ENCODE results near the gene ATP2C2. TPM values are rescaled to one million over a fixed set of nuclear protein-coding genes. Genes with fewer than 3 reads are reported as not detected.

Gene ATP2C2
- total and polyA plus RNA-seq, 9 donors, result 0.13 to 2.3 (median 0.39) TPM

GRCh38 chr16:84378099-84378498 is 9.8 kb downstream of the ATP2C2 start:
- WGBS (ENCODE audit: insufficient coverage), result no CpG with 5 or more reads among the region's 7 CpGs
- no peaks in the 10 kb centered on the region for H3K4me1 ChIP-seq (ENCODE audit: control insufficient read depth, insufficient read depth, low read length)
- peaks cover 4% of the 10 kb centered on the region for H3K27me3 ChIP-seq (ENCODE audit: control insufficient read depth, insufficient read depth, low read length)
- DNase-seq, result no peak
- H3K9me3 ChIP-seq (replicated peaks; ENCODE audit: control insufficient read depth, low read depth, low read length), result no peaks in the 10 kb centered on the region
- H3K27ac ChIP-seq (ENCODE audit: low read length), result no peak overlapping the region
- no peaks in the 10 kb centered on the region for H3K36me3 ChIP-seq (ENCODE audit: control insufficient read depth, insufficient read depth, low read length)
- H3K4me3 ChIP-seq (ENCODE audit: low read length), result no peak overlapping the region

DNA sequence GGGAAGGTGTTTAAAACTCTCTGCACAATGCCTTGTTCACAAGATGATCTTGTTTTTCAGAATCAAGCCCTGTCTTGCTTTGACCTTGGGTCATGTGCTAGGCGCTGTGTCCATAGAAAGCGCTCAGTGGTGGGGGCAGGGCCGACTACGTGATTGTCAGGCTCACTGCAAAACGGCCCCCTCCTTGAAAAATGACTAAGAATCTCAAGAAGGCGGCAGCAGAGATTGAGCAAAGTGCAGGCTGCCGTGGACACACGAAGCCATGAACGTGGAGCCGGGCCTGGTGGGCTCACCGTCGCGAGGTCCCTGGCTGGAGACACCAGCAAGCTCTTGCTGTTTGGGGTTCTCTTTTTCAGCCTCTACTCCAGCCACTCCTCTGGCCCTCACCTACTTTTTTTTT is 10.2 kb downstream of the ATP2C2 start:
- Histone ChIP-seq H3K4me1 (ENCODE audit: control insufficient read depth, insufficient read depth, low read length) (no peaks in the 10 kb centered on the region), H3K9me3 (replicated peaks; ENCODE audit: control insufficient read depth, low read depth, low read length) (no peaks in the 10 kb centered on the region), H3K27ac (ENCODE audit: low read length) (no peak overlapping the region), H3K36me3 (ENCODE audit: control insufficient read depth, insufficient read depth, low read length) (no peaks in the 10 kb centered on the region), H3K4me3 (ENCODE audit: low read length) (no peak overlapping the region), H3K27me3 (ENCODE audit: control insufficient read depth, insufficient read depth, low read length) (peaks cover 4% of the 10 kb centered on the region)
- WGBS (ENCODE audit: insufficient coverage), result 80% methylated on average over 12 of the region's 13 CpGs
- no peak for DNase-seq

GRCh38 chr16:84379008-84379708 is 10.8 kb downstream of the ATP2C2 start:
- no peaks in the 10 kb centered on the region for H3K36me3 ChIP-seq (ENCODE audit: control insufficient read depth, insufficient read depth, low read length)
- H3K27me3 ChIP-seq (ENCODE audit: control insufficient read depth, insufficient read depth, low read length), result peaks cover 2% of the 10 kb centered on the region
- peaks cover 2% of the 10 kb centered on the region for H3K9me3 ChIP-seq (replicated peaks; ENCODE audit: control insufficient read depth, low read depth, low read length)
- 63% methylated on average over 6 of the region's 11 CpGs for WGBS (ENCODE audit: insufficient coverage)
- H3K27ac ChIP-seq (ENCODE audit: low read length), result no peak overlapping the region
- no peaks in the 10 kb centered on the region for H3K4me1 ChIP-seq (ENCODE audit: control insufficient read depth, insufficient read depth, low read length)
- no peak for DNase-seq
- no peak overlapping the region for H3K4me3 ChIP-seq (ENCODE audit: low read length)

DNA sequence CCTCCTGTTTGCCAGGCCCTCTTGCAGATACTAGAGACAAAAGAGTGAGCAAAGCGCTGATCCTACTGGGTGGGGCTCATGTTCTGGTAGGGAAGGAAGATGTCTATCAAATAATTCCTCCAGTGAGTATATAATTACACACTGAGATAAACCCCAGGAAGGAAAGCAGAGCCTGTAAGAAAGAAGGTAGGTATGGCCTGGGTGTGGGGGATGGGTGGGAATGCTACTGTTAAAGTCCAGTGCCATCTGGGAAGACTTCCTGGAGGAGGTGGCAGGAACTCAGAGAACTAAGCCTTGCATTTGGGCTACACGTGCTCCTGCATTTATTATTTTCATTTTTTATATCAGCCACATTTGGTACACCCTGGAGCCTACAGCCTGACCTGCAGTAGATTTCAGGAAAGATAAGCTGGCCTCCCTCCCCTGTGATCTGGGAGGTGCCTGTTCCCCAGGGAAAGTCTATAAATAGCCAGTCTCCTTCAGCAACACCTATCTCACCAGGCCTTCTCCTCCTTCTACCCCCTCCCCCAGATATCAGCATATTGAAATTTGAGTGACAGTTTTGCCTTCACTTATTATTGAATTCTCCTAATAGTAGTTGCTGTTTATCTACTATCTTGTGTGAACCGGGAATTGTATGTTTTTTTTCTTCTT is 11.5 kb downstream of the ATP2C2 start:
- Histone ChIP-seq H3K9me3 (replicated peaks; ENCODE audit: control insufficient read depth, low read depth, low read length) (peaks cover 6% of the 10 kb centered on the region), H3K27me3 (ENCODE audit: control insufficient read depth, insufficient read depth, low read length) (peaks cover 2% of the 10 kb centered on the region), H3K27ac (ENCODE audit: low read length) (no peak overlapping the region), H3K4me3 (ENCODE audit: low read length) (no peak overlapping the region), H3K4me1 (ENCODE audit: control insufficient read depth, insufficient read depth, low read length) (no peaks in the 10 kb centered on the region), H3K36me3 (ENCODE audit: control insufficient read depth, insufficient read depth, low read length) (no peaks in the 10 kb centered on the region)
- no CpG with 5 or more reads among the region's 3 CpGs for WGBS (ENCODE audit: insufficient coverage)
- no peak for DNase-seq

- H3K36me3 ChIP-seq (ENCODE audit: control insufficient read depth, insufficient read depth, low read length), result no peaks in the 10 kb centered on the region
Measured at GRCh38 chr16:84380405-84380804, 12.1 kb downstream of the ATP2C2 start.

GRCh38 chr16:84382396-84382795 is 14.1 kb downstream of the ATP2C2 start:
- H3K4me1 ChIP-seq (ENCODE audit: control insufficient read depth, insufficient read depth, low read length), result no peaks in the 10 kb centered on the region
- no peaks in the 10 kb centered on the region for H3K36me3 ChIP-seq (ENCODE audit: control insufficient read depth, insufficient read depth, low read length)
- no peak overlapping the region for H3K4me3 ChIP-seq (ENCODE audit: low read length)
- peaks cover 2% of the 10 kb centered on the region for H3K27me3 ChIP-seq (ENCODE audit: control insufficient read depth, insufficient read depth, low read length)
- peaks cover 6% of the 10 kb centered on the region for H3K9me3 ChIP-seq (replicated peaks; ENCODE audit: control insufficient read depth, low read depth, low read length)
- no peak overlapping the region for H3K27ac ChIP-seq (ENCODE audit: low read length)
- DNase-seq, result no peak
- WGBS (ENCODE audit: insufficient coverage), result 90% methylated on average over 2 of the region's 4 CpGs

More at GRCh38 chr16:84380405-84380804, 12.1 kb downstream of the ATP2C2 start:
- Histone ChIP-seq H3K4me1 (ENCODE audit: control insufficient read depth, insufficient read depth, low read length) (no peaks in the 10 kb centered on the region), H3K27ac (ENCODE audit: low read length) (no peak overlapping the region), H3K4me3 (ENCODE audit: low read length) (no peak overlapping the region), H3K9me3 (replicated peaks; ENCODE audit: control insufficient read depth, low read depth, low read length) (peaks cover 6% of the 10 kb centered on the region), H3K27me3 (ENCODE audit: control insufficient read depth, insufficient read depth, low read length) (peaks cover 2% of the 10 kb centered on the region)
- peak; percentile 23 for DNase-seq
- 59% methylated on average over 5 of the region's 8 CpGs for WGBS (ENCODE audit: insufficient coverage)

- Histone ChIP-seq H3K27me3 (ENCODE audit: control insufficient read depth, insufficient read depth, low read length) (peaks cover 2% of the 10 kb centered on the region), H3K36me3 (ENCODE audit: control insufficient read depth, insufficient read depth, low read length) (no peaks in the 10 kb centered on the region), H3K27ac (ENCODE audit: low read length) (no peak overlapping the region), H3K9me3 (replicated peaks; ENCODE audit: control insufficient read depth, low read depth, low read length) (peaks cover 6% of the 10 kb centered on the region), H3K4me3 (ENCODE audit: low read length) (no peak overlapping the region), H3K4me1 (ENCODE audit: control insufficient read depth, insufficient read depth, low read length) (no peaks in the 10 kb centered on the region)
- DNase-seq, result no peak
- 90% methylated on average over 5 of the region's 7 CpGs for WGBS (ENCODE audit: insufficient coverage)
Measured at GRCh38 chr16:84383106-84383505, 14.8 kb downstream of the ATP2C2 start.

- no CpG with 5 or more reads among the region's 3 CpGs for WGBS (ENCODE audit: insufficient coverage)
- DNase-seq, result no peak
- H3K27me3 ChIP-seq (ENCODE audit: control insufficient read depth, insufficient read depth, low read length), result no peaks in the 10 kb centered on the region
- no peak overlapping the region for H3K4me3 ChIP-seq (ENCODE audit: low read length)
- no peaks in the 10 kb centered on the region for H3K36me3 ChIP-seq (ENCODE audit: control insufficient read depth, insufficient read depth, low read length)
- no peak overlapping the region for H3K27ac ChIP-seq (ENCODE audit: low read length)
- peaks cover under 1% of the 10 kb centered on the region for H3K4me1 ChIP-seq (ENCODE audit: control insufficient read depth, insufficient read depth, low read length)
- H3K9me3 ChIP-seq (replicated peaks; ENCODE audit: control insufficient read depth, low read depth, low read length), result peaks cover 6% of the 10 kb centered on the region
Measured at GRCh38 chr16:84386047-84386446, 17.7 kb downstream of the ATP2C2 start.

- no peak overlapping the region for H3K4me3 ChIP-seq (ENCODE audit: low read length)
- WGBS (ENCODE audit: insufficient coverage), result 93% methylated on average over 9 of the region's 11 CpGs
- H3K36me3 ChIP-seq (ENCODE audit: control insufficient read depth, insufficient read depth, low read length), result no peaks in the 10 kb centered on the region
- no peak overlapping the region for H3K27ac ChIP-seq (ENCODE audit: low read length)
- no peak for DNase-seq
- H3K27me3 ChIP-seq (ENCODE audit: control insufficient read depth, insufficient read depth, low read length), result no peaks in the 10 kb centered on the region
- peaks cover 6% of the 10 kb centered on the region for H3K9me3 ChIP-seq (replicated peaks; ENCODE audit: control insufficient read depth, low read depth, low read length)
- peaks cover 6% of the 10 kb centered on the region for H3K4me1 ChIP-seq (ENCODE audit: control insufficient read depth, insufficient read depth, low read length)
Measured at GRCh38 chr16:84387021-84387420, 18.7 kb downstream of the ATP2C2 start.

GRCh38 chr16:84390131-84390785 is 21.9 kb downstream of the ATP2C2 start:
- no peaks in the 10 kb centered on the region for H3K36me3 ChIP-seq (ENCODE audit: control insufficient read depth, insufficient read depth, low read length)
- no peaks in the 10 kb centered on the region for H3K9me3 ChIP-seq (replicated peaks; ENCODE audit: control insufficient read depth, low read depth, low read length)
- H3K27me3 ChIP-seq (ENCODE audit: control insufficient read depth, insufficient read depth, low read length), result peaks cover 3% of the 10 kb centered on the region
- no peak for DNase-seq
- peaks cover 6% of the 10 kb centered on the region for H3K4me1 ChIP-seq (ENCODE audit: control insufficient read depth, insufficient read depth, low read length)
- no peak overlapping the region for H3K4me3 ChIP-seq (ENCODE audit: low read length)
- WGBS (ENCODE audit: insufficient coverage), result 82% methylated on average over 27 of the region's 30 CpGs
- no peak overlapping the region for H3K27ac ChIP-seq (ENCODE audit: low read length)
